ENCODE data around the gene EPHB1.

Gene EPHB1

DNA sequence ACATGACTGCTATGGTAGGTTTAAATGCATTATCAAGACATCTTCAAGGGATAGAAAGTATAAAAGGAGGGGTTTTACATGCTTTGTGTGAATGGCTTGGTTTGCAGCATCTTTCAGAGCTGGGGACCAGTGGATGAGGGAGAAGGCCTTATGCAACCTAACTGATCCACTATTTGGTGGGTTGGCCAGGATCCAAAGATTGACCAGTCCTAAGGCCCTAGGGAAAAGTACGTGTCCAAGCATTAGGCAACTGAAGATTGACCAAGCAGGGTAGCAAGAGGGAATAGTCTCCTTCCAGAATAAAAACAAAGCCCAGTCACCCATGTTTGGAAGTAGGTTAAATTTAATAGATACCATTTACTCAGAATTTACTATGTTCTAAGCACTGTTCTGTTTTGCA, 509.3 kb downstream of the EPHB1 start:
- TF ChIP-seq, protein P1, sequence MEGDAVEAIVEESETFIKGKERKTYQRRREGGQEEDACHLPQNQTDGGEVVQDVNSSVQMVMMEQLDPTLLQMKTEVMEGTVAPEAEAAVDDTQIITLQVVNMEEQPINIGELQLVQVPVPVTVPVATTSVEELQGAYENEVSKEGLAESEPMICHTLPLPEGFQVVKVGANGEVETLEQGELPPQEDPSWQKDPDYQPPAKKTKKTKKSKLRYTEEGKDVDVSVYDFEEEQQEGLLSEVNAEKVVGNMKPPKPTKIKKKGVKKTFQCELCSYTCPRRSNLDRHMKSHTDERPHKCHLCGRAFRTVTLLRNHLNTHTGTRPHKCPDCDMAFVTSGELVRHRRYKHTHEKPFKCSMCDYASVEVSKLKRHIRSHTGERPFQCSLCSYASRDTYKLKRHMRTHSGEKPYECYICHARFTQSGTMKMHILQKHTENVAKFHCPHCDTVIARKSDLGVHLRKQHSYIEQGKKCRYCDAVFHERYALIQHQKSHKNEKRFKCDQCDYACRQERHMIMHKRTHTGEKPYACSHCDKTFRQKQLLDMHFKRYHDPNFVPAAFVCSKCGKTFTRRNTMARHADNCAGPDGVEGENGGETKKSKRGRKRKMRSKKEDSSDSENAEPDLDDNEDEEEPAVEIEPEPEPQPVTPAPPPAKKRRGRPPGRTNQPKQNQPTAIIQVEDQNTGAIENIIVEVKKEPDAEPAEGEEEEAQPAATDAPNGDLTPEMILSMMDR (IDR thresholded peaks at IDR 0.05; ENCODE audit: low read depth, low read length, missing control alignments), result no peak
- Histone ChIP-seq H3K27me3 (replicated peaks) (no peaks in the 10 kb centered on the region), H3K27ac (no peak overlapping the region), H3K4me3 (ENCODE audit: low read depth, low read length) (no peak overlapping the region), H3K36me3 (replicated peaks) (no peaks in the 10 kb centered on the region)
- DNase-seq, result no peak
- in situ Hi-C loops (cut with HindIII; ENCODE audit: low pct_ligation_motif_present, low sequenced_read_pairs), result no loop called here

Data from brain microvascular endothelial cell (primary cell).